ENCODE data around the gene HHIP.

- no peak for TF ChIP-seq CTCF (IDR thresholded peaks at IDR 0.05)
- TF ChIP-seq POLR2A (IDR thresholded peaks at IDR 0.05), result no peak
These were observed 63.2 kb downstream of the HHIP start for GRCh38 chr4:144709159-144709558.
